ENCODE data around the gene SCAMP1.

Gene SCAMP1

GRCh38 chr5:78497573-78498533 is 137.4 kb downstream of the SCAMP1 start:
- no peak for DNase-seq

- DNase-seq, result no peak
Observed at GRCh38 chr5:78499485-78499884, 139.1 kb downstream of the SCAMP1 start.

GRCh38 chr5:78500028-78500427 is 139.6 kb downstream of the SCAMP1 start:
- DNase-seq, result no peak

- DNase-seq, result no peak
Observed at GRCh38 chr5:78500871-78501270, 140.5 kb downstream of the SCAMP1 start.

DNA sequence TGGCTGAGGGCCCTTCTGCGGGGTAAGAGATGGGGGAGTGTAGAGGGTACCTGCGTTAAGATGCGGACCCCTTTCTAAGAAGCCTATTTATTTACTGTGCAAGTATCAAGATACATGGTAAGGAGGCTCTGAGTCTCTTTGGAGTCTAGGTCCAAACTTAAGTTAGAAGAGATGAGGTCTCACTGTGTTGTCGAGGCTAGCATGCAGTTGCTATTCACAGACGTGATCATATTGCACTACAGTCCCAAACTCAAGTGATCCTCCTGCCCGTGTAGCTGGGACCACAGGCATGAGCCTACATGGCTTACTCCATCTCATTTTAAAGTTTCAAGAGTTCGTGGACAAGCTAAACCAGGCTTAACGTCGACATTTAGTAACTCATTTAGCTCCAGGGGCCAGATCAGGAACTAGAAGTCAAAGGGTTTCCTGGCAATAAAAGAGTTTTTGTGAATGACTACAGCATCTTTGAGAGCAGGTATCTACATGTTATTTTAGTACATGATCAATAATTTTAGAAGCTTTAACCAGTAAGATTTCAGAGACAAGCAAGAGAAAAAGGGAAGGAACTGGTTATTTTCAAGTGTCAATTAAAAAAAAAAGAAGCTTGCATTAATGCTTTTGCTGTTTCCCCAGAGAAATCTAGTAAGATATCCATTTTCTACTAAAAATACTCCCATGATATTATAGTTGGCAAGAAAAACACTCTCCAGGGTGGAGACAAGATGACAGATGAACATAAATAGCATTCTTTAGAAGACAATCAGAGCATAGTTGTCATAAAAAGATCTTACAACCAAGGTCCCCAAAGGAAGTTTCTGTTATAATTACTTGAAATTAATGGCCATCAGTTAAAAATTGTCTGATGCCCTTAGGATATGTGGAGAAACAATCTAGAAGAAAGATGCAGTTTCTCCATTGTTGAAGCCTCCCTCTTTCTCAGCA is 141.3 kb downstream of the SCAMP1 start:
- no peak for DNase-seq

GRCh38 chr5:78503958-78504653 is 143.7 kb downstream of the SCAMP1 start:
- DNase-seq, result no peak

DNA sequence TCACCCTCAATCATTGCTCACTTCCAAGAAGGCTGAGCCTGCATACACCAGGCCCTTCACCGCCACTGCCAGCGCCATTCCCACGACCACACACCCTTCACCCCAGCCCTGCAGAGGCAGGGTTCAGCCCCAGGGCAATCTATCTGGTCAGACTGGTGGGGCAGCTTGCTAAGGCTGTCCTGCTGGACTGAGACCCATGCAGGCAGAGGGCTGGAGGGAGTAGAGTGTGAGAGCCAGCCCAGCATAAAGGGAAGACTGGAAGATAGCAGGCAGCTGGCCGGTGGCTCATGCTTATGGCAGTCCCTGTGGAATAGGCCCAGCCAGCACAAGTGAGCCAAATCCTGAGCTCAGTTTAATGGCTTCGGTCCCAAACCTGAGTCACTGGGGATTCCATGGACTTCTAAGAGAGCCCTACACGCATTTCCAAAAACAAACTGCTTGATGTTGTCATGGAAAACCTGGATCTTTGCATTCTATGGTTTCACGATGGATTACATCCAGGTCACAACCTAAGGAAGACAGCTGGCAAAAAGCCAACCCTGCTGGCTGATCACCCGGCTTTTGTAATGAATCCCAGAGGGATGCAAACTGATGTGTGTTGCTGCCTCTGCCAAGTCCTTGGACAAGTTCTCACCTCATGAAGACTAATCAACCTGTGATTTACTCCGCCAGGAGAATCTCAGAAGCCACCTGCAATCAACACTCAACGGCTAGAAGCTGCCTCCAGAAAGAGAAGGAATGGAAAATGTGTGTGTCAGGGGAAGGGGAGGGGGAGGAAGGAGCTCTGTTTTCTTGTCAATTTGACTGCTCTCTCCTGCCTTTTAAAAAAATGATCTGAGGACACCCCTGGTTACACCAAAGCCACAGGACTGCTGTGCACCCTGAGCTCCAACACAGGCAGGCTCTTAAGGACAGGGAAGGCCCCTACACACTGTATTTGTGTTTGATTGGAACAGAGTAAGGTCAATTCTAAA is 144.6 kb downstream of the SCAMP1 start:
- DNase-seq, result peak; percentile 76

- no peak for DNase-seq
Observed at GRCh38 chr5:78505860-78506259, 145.4 kb downstream of the SCAMP1 start.

DNA sequence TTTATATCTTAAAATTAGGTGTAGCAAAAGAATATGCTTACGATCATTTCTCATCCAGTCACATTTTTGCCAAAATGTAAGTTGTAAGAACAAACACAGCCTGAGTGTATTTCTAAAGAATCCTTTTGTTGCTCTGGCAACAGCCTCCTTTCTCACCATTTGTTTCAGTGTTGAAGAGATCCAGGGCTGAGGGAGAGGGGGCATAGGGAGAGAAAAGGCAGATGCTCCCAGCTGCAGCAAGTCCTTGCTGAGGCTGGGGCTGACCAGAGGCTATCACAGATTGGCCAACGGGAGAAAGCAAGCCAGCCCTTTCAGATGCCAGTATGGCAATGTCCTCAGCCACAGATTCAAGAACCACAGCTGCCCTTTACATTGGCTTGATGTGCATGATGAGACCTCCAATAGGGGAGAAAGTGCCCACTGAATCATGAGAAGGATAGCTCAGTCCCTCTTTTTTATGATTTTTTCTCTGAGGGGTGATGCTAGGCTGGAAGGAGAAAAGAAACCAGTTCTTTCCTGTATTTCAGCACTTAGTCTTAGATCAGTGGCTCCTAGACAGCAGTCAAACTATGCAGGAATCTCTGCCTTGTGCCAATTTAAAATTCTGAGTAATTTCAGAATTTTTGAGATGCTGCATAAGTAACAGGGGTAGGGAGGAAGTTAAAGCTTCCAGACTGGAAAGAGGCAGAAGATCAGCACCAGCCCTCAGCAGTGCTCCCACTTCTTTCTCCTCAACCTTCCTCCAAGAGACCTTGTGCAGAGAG is 146.0 kb downstream of the SCAMP1 start:
- no peak for DNase-seq

- no peak for DNase-seq
Observed at GRCh38 chr5:78507531-78507930, 147.1 kb downstream of the SCAMP1 start.

GRCh38 chr5:78508186-78508765 is 147.9 kb downstream of the SCAMP1 start:
- DNase-seq, result no peak

- DNase-seq, result no peak
Observed at GRCh38 chr5:78509145-78509865, 148.9 kb downstream of the SCAMP1 start.

GRCh38 chr5:78509884-78510769 is 149.7 kb downstream of the SCAMP1 start:
- no peak for DNase-seq

GRCh38 chr5:78511121-78511906 is 150.9 kb downstream of the SCAMP1 start:
- DNase-seq, result no peak

DNA sequence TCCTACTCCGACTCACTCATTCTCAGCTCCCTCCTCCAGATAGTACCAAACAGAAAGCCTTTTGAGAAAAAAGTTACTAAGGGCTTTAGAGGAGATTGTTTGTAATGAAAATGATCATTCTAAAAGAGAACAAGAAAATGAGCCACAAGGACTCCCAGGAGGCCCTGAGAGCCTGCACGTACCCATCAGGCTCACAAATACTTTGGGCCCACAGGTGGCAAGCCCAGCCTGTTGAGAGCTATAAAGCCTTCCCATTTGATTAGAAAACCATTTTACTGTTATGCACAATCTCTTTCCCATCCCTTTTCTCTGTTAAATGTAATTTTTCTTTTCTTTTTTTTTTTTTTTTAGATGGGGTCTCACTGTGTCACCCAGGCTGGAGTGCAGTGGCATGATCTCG is 152.0 kb downstream of the SCAMP1 start:
- DNase-seq, result no peak

GRCh38 chr5:78513441-78513840 is 153.0 kb downstream of the SCAMP1 start:
- no peak for DNase-seq

DNA sequence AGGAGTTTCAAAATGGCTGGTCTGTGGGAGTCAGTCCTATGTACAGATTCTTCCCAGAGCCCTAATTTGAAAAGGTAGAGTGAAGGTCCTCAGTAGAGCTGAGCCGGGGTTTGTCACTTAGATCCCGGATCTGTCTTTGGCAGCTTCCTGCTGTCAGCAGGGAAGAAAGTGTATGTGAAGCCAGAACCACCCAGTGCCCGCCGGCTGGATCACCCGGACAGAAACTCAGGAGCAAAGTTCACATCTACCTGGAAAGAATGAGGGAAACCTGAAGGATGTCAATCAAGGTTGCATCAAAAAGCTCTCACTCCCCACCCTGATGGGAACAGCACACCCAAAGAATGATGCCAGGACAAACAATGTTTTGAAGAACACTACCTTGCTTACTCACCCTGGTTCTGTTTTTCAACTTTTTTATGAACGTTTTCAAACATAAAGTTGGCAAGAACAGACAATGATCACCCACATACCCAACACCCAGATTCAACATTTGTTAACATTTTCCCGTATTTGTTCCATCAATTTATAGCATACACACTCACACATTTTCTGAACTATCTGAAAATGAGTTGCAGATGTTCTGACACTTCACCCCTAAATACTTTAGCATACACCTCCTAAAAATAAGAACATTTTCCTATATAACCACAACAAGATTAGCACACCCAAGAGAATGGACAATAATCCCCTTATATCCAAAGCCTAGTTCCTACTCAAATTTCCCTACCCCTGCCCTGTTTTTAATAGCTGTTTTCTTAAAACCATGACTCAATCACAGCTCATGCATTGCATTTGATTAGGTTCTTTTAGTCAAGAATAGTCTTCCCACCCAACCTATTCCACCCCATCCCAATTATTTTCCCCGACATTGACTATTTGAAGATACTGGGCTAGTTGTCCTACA is 154.3 kb downstream of the SCAMP1 start:
- DNase-seq, result no peak
